GM12892 (cell line): ENCODE results near the gene TNNT3.

ENCODE experiments used
- POLR2A ChIP-seq: IDR thresholded peaks from 2 replicates; pipeline ENCODE4 v1.6.1; 2011; ENCODE audit warnings: low read depth, low read length, control low read depth
- POLR2AphosphoS5 ChIP-seq: IDR thresholded peaks from 2 replicates; pipeline ENCODE4 v1.6.1; 2011; ENCODE audit warnings: low read depth, low read length, control low read depth
- TAF1 ChIP-seq: IDR thresholded peaks from 2 replicates; pipeline ENCODE4 v1.6.1; 2011; ENCODE audit warnings: low read depth, mild to moderate bottlenecking, control low read depth, low read length, borderline replicate concordance

GRCh38 chr11:1964955-1965354 lies 45.5 kb downstream of the TNNT3 start:
- no peak for TF ChIP-seq POLR2A
- no peak for TF ChIP-seq TAF1
- TF ChIP-seq POLR2AphosphoS5 = no peak
